Activated naive CD4-positive, alpha-beta T cell treated with anti-CD3 and anti-CD28 coated beads for 36 hours (primary cell): ENCODE data around the gene SPTB. TPM values are rescaled to one million over a fixed set of nuclear protein-coding genes. Genes with fewer than 3 reads are reported as not detected.

Experiments used
- CTCF ChIA-PET: fragments of 350-600 bp; sonication (Branson Sonifier 250); formaldehyde crosslinking; loops from one replicate; lab custom pipeline; 2021; ENCODE audit warnings: antibody characterized with exemption; lab: Charles Lee
- DNase-seq: peaks from one replicate; pipeline ENCODE4 v3.0.0-alpha.2; 2020
- H3K27ac Mint-ChIP-seq: one replicate; pipeline ENCODE4 v1.8.0; 2021; ENCODE audit warnings: mild to moderate bottlenecking, mixed read lengths
- H3K27me3 Mint-ChIP-seq: one replicate; pipeline ENCODE4 v1.8.0; 2021; ENCODE audit warnings: low read depth, mixed read lengths
- H3K36me3 Mint-ChIP-seq: one replicate; pipeline ENCODE4 v1.8.0; 2021; ENCODE audit warnings: low read depth, mixed read lengths
- H3K4me1 Mint-ChIP-seq: one replicate; pipeline ENCODE4 v1.8.0; 2021; ENCODE audit warnings: low read depth, mixed read lengths
- H3K4me3 Mint-ChIP-seq: one replicate; pipeline ENCODE4 v1.8.0; 2021; ENCODE audit warnings: mild to moderate bottlenecking, moderate library complexity, mixed read lengths
- H3K9me3 Mint-ChIP-seq: one replicate; pipeline ENCODE4 v1.8.0; 2021; ENCODE audit warnings: mixed read lengths
- intact Hi-C: fragments of 100-400 bp; cut with micrococcal nuclease; formaldehyde crosslinking; loops from one replicate; pipeline ENCODE4 v1.15.1; 2023
- total RNA-seq, 2 experiments: library from RNA; stranded (reverse); gene quantifications; one replicate each; pipeline ENCODE4 v1.2.3, GENCODE V29; 2021

SPTB gene
- total RNA-seq, 2 experiments from 2014 or later, result 0.42 to 0.55 TPM

- Mint-ChIP-seq H3K27ac (no peak overlapping the region), H3K27me3 (no peaks in the 10 kb centered on the region), H3K9me3 (no peaks in the 10 kb centered on the region), H3K4me1 (peaks cover 30% of the 10 kb centered on the region), H3K36me3 (no peaks in the 10 kb centered on the region), H3K4me3 (no peak overlapping the region)
- CTCF ChIA-PET, result interaction anchor here (0.9 kb wide), 1 partner anchor 36 kb away, joined by 3 read pairs; no protein-coding TSS in a partner anchor
- intact Hi-C loops, result no loop called here
- DNase-seq, result no peak
Observed at GRCh38 chr14:64725879-64726584, 153.7 kb downstream of the SPTB start.

- H3K36me3 Mint-ChIP-seq, result no peaks in the 10 kb centered on the region
- intact Hi-C loops, result no loop called here
- H3K27ac Mint-ChIP-seq, result no peak overlapping the region
- no peak overlapping the region for H3K4me3 Mint-ChIP-seq
- H3K27me3 Mint-ChIP-seq, result no peaks in the 10 kb centered on the region
- no peaks in the 10 kb centered on the region for H3K9me3 Mint-ChIP-seq
- no peak for DNase-seq
- CTCF ChIA-PET, result interaction anchor here (0.9 kb wide), 2 partner anchors 11 to 37 kb away, joined by 3 read pairs; no protein-coding TSS in a partner anchor
- peaks cover 30% of the 10 kb centered on the region for H3K4me1 Mint-ChIP-seq
Observed at GRCh38 chr14:64725261-64725815, 154.4 kb downstream of the SPTB start.

- H3K9me3 Mint-ChIP-seq, result no peaks in the 10 kb centered on the region
- no peak overlapping the region for H3K4me3 Mint-ChIP-seq
- no peak for DNase-seq
- no peaks in the 10 kb centered on the region for H3K36me3 Mint-ChIP-seq
- no peaks in the 10 kb centered on the region for H3K27me3 Mint-ChIP-seq
- no peak overlapping the region for H3K27ac Mint-ChIP-seq
- CTCF ChIA-PET, result interaction anchor here (0.6 to 0.9 kb wide), 2 partner anchors 11 to 153 kb away, joined by 3 read pairs; no protein-coding TSS in a partner anchor
- intact Hi-C loops, result no loop called here
- peaks cover 28% of the 10 kb centered on the region for H3K4me1 Mint-ChIP-seq
Observed at GRCh38 chr14:64724578-64724930, 155.2 kb downstream of the SPTB start.

DNA sequence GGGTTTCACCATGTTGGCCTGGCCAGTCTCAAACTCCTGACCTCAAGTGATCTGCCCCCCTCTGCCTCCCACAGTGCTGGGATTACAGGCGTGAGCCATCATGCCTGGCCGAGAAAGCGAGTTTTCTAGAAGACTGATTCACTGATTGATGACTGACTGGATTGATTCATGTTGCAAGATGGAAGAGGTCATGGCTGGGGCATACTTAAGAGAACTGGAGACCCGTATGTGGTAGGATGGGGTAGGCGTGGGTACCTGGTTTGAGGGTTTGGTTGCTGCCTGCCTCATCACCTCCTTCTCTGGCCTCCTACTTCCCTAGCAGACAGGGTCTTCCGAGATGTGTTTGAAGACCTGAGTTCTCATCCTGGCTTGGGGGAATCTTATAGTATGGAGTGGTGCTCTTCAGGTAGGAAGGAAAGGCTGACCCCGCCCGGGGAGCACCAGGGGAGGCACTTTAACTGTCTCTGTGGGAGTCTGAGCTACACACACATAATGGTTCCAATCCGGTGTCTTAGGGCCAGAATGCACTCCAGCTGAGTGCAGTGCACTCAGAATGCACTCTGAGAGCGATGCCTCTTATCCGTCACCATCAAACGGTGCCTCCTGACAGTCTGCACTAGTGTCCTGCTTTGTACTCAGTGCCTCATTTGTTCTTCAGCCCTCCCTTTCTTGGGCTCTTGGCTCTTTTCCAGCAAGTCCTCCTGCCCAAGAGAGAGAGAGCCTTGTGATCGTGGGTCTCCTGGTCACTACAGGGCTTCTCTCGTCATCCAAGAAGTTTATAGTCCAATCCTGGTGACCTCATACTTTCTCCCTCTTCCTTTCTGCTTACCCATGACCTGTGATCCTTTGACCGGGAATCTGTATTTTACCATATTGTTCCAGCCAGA lies 155.8 kb downstream of the SPTB start:
- CTCF ChIA-PET, result interaction anchor here (0.6 kb wide), 1 partner anchor 153 kb away, joined by 3 read pairs; no protein-coding TSS in a partner anchor
- no peaks in the 10 kb centered on the region for H3K9me3 Mint-ChIP-seq
- peaks cover 28% of the 10 kb centered on the region for H3K4me1 Mint-ChIP-seq
- H3K4me3 Mint-ChIP-seq, result no peak overlapping the region
- no peak for DNase-seq
- H3K36me3 Mint-ChIP-seq, result no peaks in the 10 kb centered on the region
- H3K27me3 Mint-ChIP-seq, result no peaks in the 10 kb centered on the region
- intact Hi-C loops, result no loop called here
- H3K27ac Mint-ChIP-seq, result no peak overlapping the region

DNA sequence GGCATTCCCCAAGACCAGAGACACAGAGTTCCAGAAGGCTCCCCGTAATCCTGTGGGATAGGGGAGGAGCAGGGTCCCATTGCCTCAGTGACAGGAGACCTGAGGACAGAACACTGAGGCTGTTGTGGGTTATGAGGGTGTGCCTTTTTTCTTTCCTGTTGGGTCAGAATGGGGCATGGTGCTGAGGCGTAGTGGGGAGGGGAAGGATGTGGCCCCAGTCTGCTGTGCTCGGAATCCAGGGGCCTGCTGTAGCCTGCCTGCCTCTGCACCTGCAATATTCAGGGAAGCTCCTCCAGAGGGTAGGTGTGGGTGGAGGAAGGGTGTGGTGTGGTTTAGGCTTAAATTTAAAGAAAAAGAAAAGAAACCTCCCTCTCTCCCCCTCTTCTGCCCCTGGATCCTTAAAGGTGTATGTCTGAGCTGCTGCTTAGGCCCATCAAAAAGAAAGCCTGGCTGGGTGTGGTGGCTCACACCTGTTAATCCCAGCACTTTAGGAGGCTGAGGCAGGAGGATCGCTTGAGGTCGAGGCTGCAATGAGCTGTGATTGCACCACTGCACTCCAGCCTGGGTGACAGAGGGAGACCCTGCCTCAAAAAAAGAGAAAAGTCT lies 156.8 kb downstream of the SPTB start:
- intact Hi-C loops, result no loop called here
- Mint-ChIP-seq H3K27ac (no peak overlapping the region), H3K4me1 (peaks cover 28% of the 10 kb centered on the region), H3K9me3 (no peaks in the 10 kb centered on the region), H3K4me3 (no peak overlapping the region), H3K27me3 (no peaks in the 10 kb centered on the region), H3K36me3 (no peaks in the 10 kb centered on the region)
- CTCF ChIA-PET, result no interaction called here
- DNase-seq, result no peak

DNA sequence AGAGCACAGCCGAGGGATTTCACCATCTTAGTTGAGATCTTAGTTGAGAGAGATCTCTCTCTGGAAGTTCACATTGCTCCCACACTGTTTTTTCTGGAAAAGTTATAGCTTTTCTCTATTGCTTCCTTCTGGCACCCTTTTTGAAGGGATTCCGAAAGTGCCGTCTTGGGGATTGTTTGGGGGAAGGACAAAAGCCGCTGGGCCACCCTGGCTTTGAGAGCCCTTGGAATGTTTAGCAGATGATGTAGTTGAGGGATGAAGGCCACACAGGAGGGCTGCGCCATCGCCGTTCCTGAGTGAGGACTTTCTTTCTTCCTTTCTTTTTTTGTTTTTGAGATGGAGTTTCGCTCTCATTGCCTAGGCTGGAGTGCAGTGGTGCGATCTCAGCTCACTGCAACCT lies 157.8 kb downstream of the SPTB start:
- intact Hi-C loops, result no loop called here
- Mint-ChIP-seq H3K36me3 (no peaks in the 10 kb centered on the region), H3K4me3 (no peak overlapping the region), H3K4me1 (peaks cover 28% of the 10 kb centered on the region), H3K9me3 (no peaks in the 10 kb centered on the region), H3K27me3 (no peaks in the 10 kb centered on the region), H3K27ac (no peak overlapping the region)
- CTCF ChIA-PET, result no interaction called here
- DNase-seq, result no peak

GRCh38 chr14:64721391-64721791 lies 158.3 kb downstream of the SPTB start:
- H3K4me1 Mint-ChIP-seq, result peaks cover 28% of the 10 kb centered on the region
- H3K27ac Mint-ChIP-seq, result no peak overlapping the region
- DNase-seq, result no peak
- intact Hi-C loops, result no loop called here
- CTCF ChIA-PET, result no interaction called here
- no peaks in the 10 kb centered on the region for H3K36me3 Mint-ChIP-seq
- H3K9me3 Mint-ChIP-seq, result no peaks in the 10 kb centered on the region
- H3K27me3 Mint-ChIP-seq, result no peaks in the 10 kb centered on the region
- H3K4me3 Mint-ChIP-seq, result no peak overlapping the region

DNA sequence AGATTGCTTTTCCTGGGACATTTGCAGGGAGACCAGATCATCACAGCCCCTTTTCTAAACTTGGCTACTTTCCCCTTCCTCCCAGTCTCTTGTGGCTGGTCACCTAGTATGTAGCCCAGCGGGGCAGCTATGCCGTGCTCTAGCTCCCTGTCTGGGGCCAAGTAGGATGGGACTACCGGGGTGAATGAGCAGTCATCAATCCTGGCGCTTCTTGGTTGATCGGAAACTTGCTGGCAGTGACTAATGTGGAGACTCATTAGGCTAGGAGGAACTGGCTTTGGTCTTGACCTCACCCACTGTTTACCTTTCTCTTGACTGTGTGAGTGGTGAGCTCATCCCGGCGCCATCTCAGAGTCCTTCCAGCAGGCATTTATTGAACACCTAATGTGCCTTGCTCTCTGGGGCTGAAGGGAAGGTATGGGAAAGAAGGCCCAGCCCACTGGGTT lies 159.6 kb downstream of the SPTB start:
- no peaks in the 10 kb centered on the region for H3K27me3 Mint-ChIP-seq
- H3K9me3 Mint-ChIP-seq, result no peaks in the 10 kb centered on the region
- peaks cover 25% of the 10 kb centered on the region for H3K4me1 Mint-ChIP-seq

DNA sequence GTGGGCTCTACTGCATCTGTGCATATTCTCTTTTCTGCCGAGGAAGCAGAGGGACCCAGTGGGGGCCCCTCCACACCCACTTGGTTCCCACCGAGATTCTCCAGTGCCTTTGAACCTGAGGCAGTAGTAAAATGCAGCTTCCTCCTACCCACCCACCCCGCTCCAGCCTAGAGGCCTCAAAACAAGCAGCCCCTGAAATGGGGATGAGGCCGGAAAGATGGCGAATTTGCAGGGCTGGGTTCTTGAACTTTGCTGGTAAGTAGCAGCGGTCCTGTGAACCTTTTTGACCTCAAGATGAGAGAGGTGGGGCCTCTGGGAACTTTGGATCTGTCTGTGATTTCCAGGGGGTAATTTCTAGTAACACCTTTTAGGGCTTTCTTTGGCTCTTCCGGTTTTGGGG lies 160.1 kb downstream of the SPTB start:
- Mint-ChIP-seq H3K27ac (no peak overlapping the region), H3K36me3 (no peaks in the 10 kb centered on the region), H3K27me3 (no peaks in the 10 kb centered on the region), H3K4me1 (peaks cover 24% of the 10 kb centered on the region), H3K9me3 (no peaks in the 10 kb centered on the region), H3K4me3 (no peak overlapping the region)
- no peak for DNase-seq
- CTCF ChIA-PET, result no interaction called here
- intact Hi-C loops, result no loop called here

More for the DNA sequence above, 159.6 kb downstream of the SPTB start:
- DNase-seq, result peak; percentile 0
- Mint-ChIP-seq H3K27ac (no peak overlapping the region), H3K4me3 (no peak overlapping the region), H3K36me3 (no peaks in the 10 kb centered on the region)
- CTCF ChIA-PET, result no interaction called here
- intact Hi-C loops, result no loop called here

GRCh38 chr14:64718762-64719161 lies 160.9 kb downstream of the SPTB start:
- DNase-seq, result no peak
- Mint-ChIP-seq H3K27me3 (no peaks in the 10 kb centered on the region), H3K4me3 (no peak overlapping the region), H3K27ac (no peak overlapping the region), H3K9me3 (peaks cover 6% of the 10 kb centered on the region), H3K36me3 (no peaks in the 10 kb centered on the region), H3K4me1 (peaks cover 16% of the 10 kb centered on the region)
- intact Hi-C loops, result no loop called here
- CTCF ChIA-PET, result no interaction called here

DNA sequence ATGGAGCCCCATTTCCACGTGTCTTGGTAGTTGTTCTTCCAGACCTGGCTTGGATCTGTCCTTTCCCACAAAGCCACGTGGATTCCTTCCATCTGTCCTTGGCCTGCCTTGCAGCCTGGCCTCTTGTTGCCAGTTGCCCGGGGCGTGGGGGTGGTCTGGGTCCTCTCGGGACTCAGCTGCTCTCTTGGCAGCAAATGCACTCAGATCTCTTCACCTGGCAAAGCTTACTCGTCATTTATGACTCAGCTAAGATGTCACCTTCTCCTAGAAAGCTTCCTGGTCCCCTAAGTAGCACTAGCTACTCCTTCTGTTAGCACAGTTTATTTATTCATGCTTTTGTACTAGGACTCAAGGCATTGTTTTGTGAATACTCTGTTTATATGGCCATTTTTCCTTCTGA lies 161.8 kb downstream of the SPTB start:
- intact Hi-C loops, result no loop called here
- peaks cover 11% of the 10 kb centered on the region for H3K9me3 Mint-ChIP-seq
- no peak overlapping the region for H3K4me3 Mint-ChIP-seq
- no peak overlapping the region for H3K27ac Mint-ChIP-seq
- no peak for DNase-seq
- H3K4me1 Mint-ChIP-seq, result peaks cover 9% of the 10 kb centered on the region
- no peaks in the 10 kb centered on the region for H3K27me3 Mint-ChIP-seq
- CTCF ChIA-PET, result no interaction called here
- H3K36me3 Mint-ChIP-seq, result no peaks in the 10 kb centered on the region
